T-helper 1 cell (primary cell): ENCODE data around the gene CDH23.

Experiments
- DNase-seq, 5 donors: peaks; one replicate each; pipeline ENCODE4 v3.0.0-alpha.2; 2012 to 2020

Gene CDH23

GRCh38 chr10:71467569-71468362 is 71.0 kb downstream of the CDH23 start:
- DNase-seq = no peak

- DNase-seq = no peak
These were observed 71.8 kb downstream of the CDH23 start for GRCh38 chr10:71468363-71469094.

- DNase-seq = no peak
These were observed 74.3 kb downstream of the CDH23 start for GRCh38 chr10:71471006-71471405.

- no peak for DNase-seq
These were observed 75.2 kb downstream of the CDH23 start for GRCh38 chr10:71471957-71472365.

GRCh38 chr10:71472466-71472865 is 75.7 kb downstream of the CDH23 start:
- DNase-seq = no peak

- no peak for DNase-seq
These were observed 76.2 kb downstream of the CDH23 start for GRCh38 chr10:71472912-71473311.

- DNase-seq = no peak
These were observed 77.2 kb downstream of the CDH23 start for GRCh38 chr10:71473671-71474599.

GRCh38 chr10:71474702-71475242 is 78.1 kb downstream of the CDH23 start:
- no peak for DNase-seq

- no peak for DNase-seq
These were observed 78.6 kb downstream of the CDH23 start for GRCh38 chr10:71475243-71475871.

- no peak for DNase-seq
These were observed 79.7 kb downstream of the CDH23 start for GRCh38 chr10:71476228-71477011.

GRCh38 chr10:71478173-71478572 is 81.5 kb downstream of the CDH23 start:
- DNase-seq = no peak

GRCh38 chr10:71478813-71479365 is 82.2 kb downstream of the CDH23 start:
- no peak for DNase-seq

- no peak for DNase-seq
These were observed 83.1 kb downstream of the CDH23 start for GRCh38 chr10:71479831-71480230.

- DNase-seq = no peak
These were observed 83.9 kb downstream of the CDH23 start for GRCh38 chr10:71480662-71481061.

- no peak for DNase-seq
These were observed 85.2 kb downstream of the CDH23 start for GRCh38 chr10:71481746-71482410.

GRCh38 chr10:71482620-71483019 is 85.9 kb downstream of the CDH23 start:
- DNase-seq = no peak

- DNase-seq = no peak
These were observed 86.4 kb downstream of the CDH23 start for GRCh38 chr10:71483135-71483534.

GRCh38 chr10:71483885-71484751 is 87.4 kb downstream of the CDH23 start:
- no peak for DNase-seq

- DNase-seq = peak in 1 of 5 donors; percentile 21
These were observed 89.9 kb downstream of the CDH23 start for GRCh38 chr10:71486484-71487114.
